Breast epithelium (tissue), 4 donors: ENCODE measurements around the gene LANCL2. TPM values are rescaled to one million over a fixed set of nuclear protein-coding genes. Genes with fewer than 3 reads are reported as not detected.

ENCODE experiments used
- DNase-seq, 2 donors: peaks; one replicate each; pipeline ENCODE4 v3.0.0-alpha.2; 2019; ENCODE audit warnings: low spot score in 2 of 2
- H3K27ac ChIP-seq, 2 donors: fragments of 200-600 bp; sonication (generic) in 1 of 2; one replicate each; pipeline ENCODE4 v1.5.1; 2016 to 2019; ENCODE audit warnings: mild to moderate bottlenecking in 1 of 2
- H3K27me3 ChIP-seq, 2 donors: fragments of 200-600 bp; sonication (generic) in 1 of 2; one replicate each; pipeline versions ENCODE4 v1.5.1 to v1.6.0; 2017 to 2019; ENCODE audit warnings: control low read depth in 1 of 2, mild to moderate bottlenecking in 1 of 2
- H3K36me3 ChIP-seq: fragments of 200-600 bp; one replicate; pipeline ENCODE4 v1.5.1; 2019
- H3K4me1 ChIP-seq, 2 donors: fragments of 200-600 bp; sonication (generic); one replicate each; pipeline ENCODE4 v1.5.1; 2016 to 2019; ENCODE audit warnings: control low read depth in 1 of 2
- H3K4me3 ChIP-seq, 3 donors: fragments of 200-600 bp; sonication (generic); 1 replicate in 2 of 3; 2 replicates in 1 of 3; pipeline ENCODE4 v1.5.1; 2016 to 2019; ENCODE audit warnings: mild to moderate bottlenecking in 3 of 3, moderate library complexity in 2 of 3
- H3K9me3 ChIP-seq, 2 donors: fragments of 200-600 bp; sonication (generic) in 1 of 2; one replicate each; pipeline ENCODE4 v1.5.1; 2016 to 2019; ENCODE audit warnings: control low read depth in 1 of 2
- POLR2A ChIP-seq: fragments of 450-650 bp; IDR thresholded peaks from one replicate; pipeline ENCODE4 v1.6.1; 2016; ENCODE audit warnings: antibody characterized with exemption, mild to moderate bottlenecking, moderate library complexity
- POLR2AphosphoS5 ChIP-seq, 3 donors: sonication (generic); formaldehyde crosslinking; IDR thresholded peaks; one replicate each; pipeline ENCODE4 v1.6.1; 2017; ENCODE audit warnings: antibody characterized with exemption in 3 of 3
- intact Hi-C: fragments of 100-400 bp; cut with DNase I; formaldehyde crosslinking; loops from one replicate; pipeline ENCODE4 v1.15.1; 2023; ENCODE audit warnings: low total_unique reads
- total RNA-seq, 3 donors: library from RNA; depleted of rRNA; stranded (reverse); fragments of >200 nt; gene quantifications; one replicate each; pipeline ENCODE4 v1.1.0, GENCODE V29; 2016
- TF ChIP-seq, protein P1 (sequence below), 3 donors: fragments of 450-650 bp; IDR thresholded peaks; one replicate each; pipeline ENCODE4 v1.5.1; 2016 to 2017; ENCODE audit warnings: antibody characterized with exemption in 3 of 3, mild to moderate bottlenecking in 3 of 3, moderate library complexity in 3 of 3

Gene LANCL2
- total RNA-seq, 3 donors from 2014 or later, result 11.8 to 22.4 (median 20.2) TPM

DNA sequence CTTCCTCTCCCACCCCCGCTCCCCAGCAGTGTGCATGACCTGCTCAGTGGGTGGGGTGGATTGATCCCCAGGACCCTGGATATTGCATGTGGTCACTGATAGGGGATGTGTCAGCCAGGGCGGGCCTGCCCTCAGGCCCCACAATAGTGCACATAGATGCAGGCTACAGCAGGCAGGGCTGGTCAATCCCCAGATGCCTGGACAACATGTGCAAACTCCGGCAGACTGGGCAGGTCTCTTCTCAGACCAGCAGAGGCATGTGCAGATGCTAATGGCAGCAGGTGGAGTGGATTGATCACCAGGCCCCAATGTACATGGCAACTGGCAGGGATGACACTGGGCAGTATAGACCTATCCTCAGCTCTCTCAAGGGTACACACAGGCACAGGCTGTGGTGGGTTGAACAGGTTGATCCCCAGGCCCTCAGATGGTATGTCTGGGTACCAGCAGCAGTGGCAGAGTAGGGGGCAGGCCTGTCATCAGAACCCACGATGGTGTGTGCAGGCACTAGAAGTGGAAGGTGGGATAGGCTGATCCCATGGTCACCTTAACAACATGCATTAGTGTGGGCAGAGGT lies 98.6 kb downstream of the LANCL2 start:
- intact Hi-C loops, result no loop called here

DNA sequence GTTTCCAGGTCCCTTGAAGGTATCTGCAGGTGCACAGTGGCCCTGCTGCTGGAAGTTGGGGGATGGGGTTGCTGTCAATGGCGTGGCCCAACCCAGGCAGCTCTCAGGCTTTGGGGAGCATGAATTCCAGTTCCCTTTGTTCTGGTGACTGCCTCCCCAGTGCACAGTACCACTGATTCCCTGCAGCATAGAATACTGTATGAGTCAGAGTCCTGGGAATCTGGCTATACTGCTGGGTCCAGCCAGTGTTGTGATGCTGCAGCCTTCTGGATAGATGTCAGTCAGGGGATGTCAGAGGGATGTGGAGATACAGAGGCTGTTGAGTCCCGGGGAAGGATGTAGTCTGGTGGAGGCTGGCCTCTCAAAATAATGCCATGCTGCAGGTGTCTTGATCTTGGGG lies 99.3 kb downstream of the LANCL2 start:
- no peak for DNase-seq
- peaks cover 0 to under 1% of the 10 kb centered on the region in 2 donors for H3K9me3 ChIP-seq
- H3K27me3 ChIP-seq, result no peaks in the 10 kb centered on the region
- no peak overlapping the region for H3K27ac ChIP-seq
- intact Hi-C loops, result no loop called here
- H3K4me1 ChIP-seq, result no peaks in the 10 kb centered on the region
- no peak overlapping the region for H3K4me3 ChIP-seq
- no peaks in the 10 kb centered on the region for H3K36me3 ChIP-seq
- no peak for TF ChIP-seq POLR2A
- TF ChIP-seq, protein P1, sequence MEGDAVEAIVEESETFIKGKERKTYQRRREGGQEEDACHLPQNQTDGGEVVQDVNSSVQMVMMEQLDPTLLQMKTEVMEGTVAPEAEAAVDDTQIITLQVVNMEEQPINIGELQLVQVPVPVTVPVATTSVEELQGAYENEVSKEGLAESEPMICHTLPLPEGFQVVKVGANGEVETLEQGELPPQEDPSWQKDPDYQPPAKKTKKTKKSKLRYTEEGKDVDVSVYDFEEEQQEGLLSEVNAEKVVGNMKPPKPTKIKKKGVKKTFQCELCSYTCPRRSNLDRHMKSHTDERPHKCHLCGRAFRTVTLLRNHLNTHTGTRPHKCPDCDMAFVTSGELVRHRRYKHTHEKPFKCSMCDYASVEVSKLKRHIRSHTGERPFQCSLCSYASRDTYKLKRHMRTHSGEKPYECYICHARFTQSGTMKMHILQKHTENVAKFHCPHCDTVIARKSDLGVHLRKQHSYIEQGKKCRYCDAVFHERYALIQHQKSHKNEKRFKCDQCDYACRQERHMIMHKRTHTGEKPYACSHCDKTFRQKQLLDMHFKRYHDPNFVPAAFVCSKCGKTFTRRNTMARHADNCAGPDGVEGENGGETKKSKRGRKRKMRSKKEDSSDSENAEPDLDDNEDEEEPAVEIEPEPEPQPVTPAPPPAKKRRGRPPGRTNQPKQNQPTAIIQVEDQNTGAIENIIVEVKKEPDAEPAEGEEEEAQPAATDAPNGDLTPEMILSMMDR (IDR thresholded peaks at IDR 0.05), result no peak
- TF ChIP-seq POLR2AphosphoS5 (IDR thresholded peaks at IDR 0.05), result no peak

More for the DNA sequence above, 98.6 kb downstream of the LANCL2 start:
- Histone ChIP-seq H3K4me1 (no peaks in the 10 kb centered on the region), H3K36me3 (no peaks in the 10 kb centered on the region), H3K27me3 (no peaks in the 10 kb centered on the region), H3K4me3 (no peak overlapping the region), H3K27ac (no peak overlapping the region), H3K9me3 (peaks cover 4 to 6% of the 10 kb centered on the region in 2 donors)
- DNase-seq, result no peak
- TF ChIP-seq POLR2A, result no peak
- TF ChIP-seq, protein P1 (IDR thresholded peaks at IDR 0.05), result no peak
- TF ChIP-seq POLR2AphosphoS5 (IDR thresholded peaks at IDR 0.05), result no peak

DNA sequence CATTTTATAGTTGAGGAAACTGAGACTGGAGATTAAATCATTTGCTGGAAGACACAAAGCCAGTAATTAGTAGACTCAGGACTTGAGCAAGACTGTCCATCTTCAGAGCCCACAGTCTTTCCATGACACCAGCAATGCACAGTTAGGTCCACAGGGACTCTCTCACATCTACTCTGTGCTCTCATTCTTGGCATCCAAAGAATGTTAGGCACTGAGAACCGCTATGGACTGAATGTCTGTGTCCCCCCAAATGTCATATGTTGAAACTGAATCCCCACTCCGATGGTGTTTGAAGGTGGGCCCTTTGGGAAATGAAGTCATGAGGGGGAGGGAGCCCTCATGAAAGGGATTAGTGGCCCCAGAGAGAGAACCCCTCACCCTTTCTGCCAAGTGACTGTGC lies 100.6 kb downstream of the LANCL2 start:
- Histone ChIP-seq H3K27me3 (no peaks in the 10 kb centered on the region), H3K4me3 (no peak overlapping the region), H3K27ac (no peak overlapping the region), H3K4me1 (no peaks in the 10 kb centered on the region), H3K36me3 (no peaks in the 10 kb centered on the region), H3K9me3 (no peaks in the 10 kb centered on the region)
- TF ChIP-seq POLR2AphosphoS5 (IDR thresholded peaks at IDR 0.05) (no peak), POLR2A (no peak)
- TF ChIP-seq, protein P1 (IDR thresholded peaks at IDR 0.05), result no peak
- intact Hi-C loops, result no loop called here
- DNase-seq, result no peak

DNA sequence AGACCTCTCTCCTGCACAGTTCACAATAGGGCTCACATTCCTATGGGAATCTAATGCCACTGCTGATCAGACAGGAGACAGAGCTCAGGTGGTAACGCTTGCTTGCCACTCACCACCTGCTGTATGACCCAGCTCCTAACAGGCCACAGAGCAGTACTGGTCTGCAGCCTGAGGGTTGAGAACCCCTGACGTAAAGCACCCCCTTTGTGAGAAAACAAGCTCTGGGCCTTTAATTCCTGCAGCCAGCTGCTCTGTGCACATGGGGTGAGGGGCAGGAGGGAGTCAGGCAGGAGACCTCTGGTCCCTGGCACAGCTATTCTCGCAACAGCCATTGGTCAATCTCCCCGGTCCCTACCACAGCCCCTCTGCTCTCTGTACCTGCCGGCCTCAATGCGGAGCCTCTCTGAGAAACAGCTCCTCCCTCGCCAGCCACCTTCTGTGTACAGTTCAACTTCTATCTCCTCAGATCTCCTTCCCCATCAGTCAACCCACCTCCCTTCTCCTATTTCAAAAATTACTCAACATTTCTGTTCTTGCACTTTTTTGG lies 102.0 kb downstream of the LANCL2 start:
- TF ChIP-seq POLR2A (no peak), POLR2AphosphoS5 (IDR thresholded peaks at IDR 0.05) (no peak)
- TF ChIP-seq, protein P1 (IDR thresholded peaks at IDR 0.05), result no peak
- Histone ChIP-seq H3K27me3 (no peaks in the 10 kb centered on the region), H3K36me3 (no peaks in the 10 kb centered on the region), H3K4me1 (no peaks in the 10 kb centered on the region), H3K27ac (no peak overlapping the region), H3K9me3 (no peaks in the 10 kb centered on the region), H3K4me3 (no peak overlapping the region)
- DNase-seq, result no peak
- intact Hi-C loops, result no loop called here

DNA sequence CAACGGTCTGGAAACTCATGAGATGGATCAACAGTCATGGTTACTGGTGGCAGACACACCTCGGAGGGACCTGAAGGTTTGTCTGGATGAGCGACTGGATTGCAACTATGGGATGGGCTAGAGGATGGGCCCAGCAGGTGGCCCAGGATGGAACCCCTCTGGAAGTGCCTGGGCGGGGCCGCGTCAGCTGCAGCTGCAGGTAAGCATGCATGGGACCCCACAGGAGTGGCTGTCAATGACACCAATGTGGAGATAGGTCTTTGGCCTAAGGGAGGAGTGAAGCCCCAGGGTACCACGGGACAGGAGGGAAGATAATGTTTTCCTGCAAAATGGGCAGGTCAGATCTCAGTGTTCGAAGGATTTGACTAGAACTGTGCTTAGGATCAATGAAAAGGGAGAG lies 103.4 kb downstream of the LANCL2 start:
- Histone ChIP-seq H3K36me3 (no peaks in the 10 kb centered on the region), H3K4me3 (no peak overlapping the region), H3K27ac (no peak overlapping the region), H3K27me3 (no peaks in the 10 kb centered on the region), H3K9me3 (no peaks in the 10 kb centered on the region), H3K4me1 (no peaks in the 10 kb centered on the region)
- intact Hi-C loops, result no loop called here
- no peak for DNase-seq
- TF ChIP-seq POLR2A (no peak), POLR2AphosphoS5 (IDR thresholded peaks at IDR 0.05) (no peak)
- TF ChIP-seq, protein P1 (IDR thresholded peaks at IDR 0.05), result no peak
